CD4-positive, alpha-beta T cell treated with Interleukin-12 subunit alpha and Interleukin-12 subunit beta, for 1 hour (primary cell): ENCODE measurements around the gene BSN.

Experiments used
- DNase-seq: peaks from one replicate; pipeline ENCODE4 v3.0.0-alpha.2; 2020

BSN gene

GRCh38 chr3:49634736-49635135, 80.5 kb downstream of the BSN start:
- DNase-seq, result no peak

DNA sequence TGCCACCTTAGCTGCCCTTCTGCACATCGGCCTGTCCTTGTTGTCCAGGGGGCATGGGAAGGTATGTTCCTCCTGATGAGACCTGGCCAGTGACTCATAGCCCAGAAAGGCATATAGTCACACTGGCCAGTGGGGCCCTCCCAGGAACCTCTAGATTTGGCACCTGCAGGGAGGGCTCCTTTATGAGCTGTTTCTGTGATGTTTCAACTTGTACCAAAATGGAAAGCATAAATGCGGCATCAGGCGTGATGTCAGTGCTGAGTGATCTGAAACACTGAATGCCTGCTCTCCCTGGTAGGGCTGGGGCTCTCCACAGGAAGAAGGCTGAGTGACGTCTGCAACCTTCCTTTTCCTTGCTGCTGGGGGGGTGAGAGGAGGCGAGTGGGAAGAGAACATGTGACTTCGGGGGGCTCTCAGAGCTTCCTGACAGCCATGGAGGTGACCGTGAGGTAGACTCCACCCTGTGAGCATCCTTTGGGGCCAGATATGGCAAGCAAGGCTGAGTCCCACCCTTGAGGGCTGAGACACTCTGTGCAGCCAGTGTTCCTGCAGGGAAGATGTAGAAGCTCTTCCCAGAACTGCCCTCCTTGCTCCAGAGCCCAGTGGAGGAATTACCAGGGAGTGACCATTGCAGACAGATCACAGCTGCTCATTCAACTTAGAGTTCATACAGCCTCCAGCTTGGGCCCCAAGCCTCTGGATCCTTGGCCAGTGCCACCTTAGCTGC, 82.8 kb downstream of the BSN start:
- DNase-seq, result no peak

DNA sequence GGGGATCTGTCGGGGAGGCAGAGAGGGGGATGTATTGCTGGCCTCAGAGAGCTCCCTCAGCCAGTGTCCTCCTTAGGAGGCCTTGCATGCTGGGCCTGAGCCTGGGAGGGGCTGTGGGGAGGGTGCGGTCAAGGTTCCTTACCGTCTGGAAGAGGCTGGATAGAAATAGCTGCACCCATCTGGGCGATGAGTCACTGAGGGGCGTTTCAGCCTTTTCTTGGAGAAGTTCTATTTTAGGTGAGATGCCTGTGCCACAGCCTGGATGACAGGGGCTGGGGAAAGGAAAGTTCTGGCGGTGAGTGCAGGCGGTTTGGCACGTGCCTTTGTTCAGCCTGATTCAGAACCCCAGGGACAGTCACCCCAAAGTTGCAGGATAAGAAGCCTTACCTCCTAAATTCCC, 84.2 kb downstream of the BSN start:
- no peak for DNase-seq

DNA sequence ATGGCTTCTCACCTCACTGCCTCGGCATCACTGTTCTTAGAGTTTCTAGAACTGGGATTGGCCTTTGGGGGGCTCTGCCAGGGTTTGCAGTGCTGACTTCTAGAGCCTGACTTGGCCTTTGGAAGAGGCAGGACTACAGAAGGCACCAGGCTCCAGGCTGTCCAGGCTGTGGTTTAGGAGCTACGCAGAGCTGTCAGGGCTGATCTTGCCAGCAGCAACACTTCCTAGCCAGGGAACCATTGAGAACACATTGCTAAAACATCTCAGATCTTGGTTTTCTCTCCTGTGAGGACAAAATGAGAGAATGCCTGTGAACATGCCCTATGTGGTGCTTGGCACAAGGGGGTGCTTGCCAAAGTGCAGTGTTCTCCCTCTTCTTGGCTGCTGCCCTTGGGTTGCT, 85.3 kb downstream of the BSN start:
- DNase-seq, result no peak

DNA sequence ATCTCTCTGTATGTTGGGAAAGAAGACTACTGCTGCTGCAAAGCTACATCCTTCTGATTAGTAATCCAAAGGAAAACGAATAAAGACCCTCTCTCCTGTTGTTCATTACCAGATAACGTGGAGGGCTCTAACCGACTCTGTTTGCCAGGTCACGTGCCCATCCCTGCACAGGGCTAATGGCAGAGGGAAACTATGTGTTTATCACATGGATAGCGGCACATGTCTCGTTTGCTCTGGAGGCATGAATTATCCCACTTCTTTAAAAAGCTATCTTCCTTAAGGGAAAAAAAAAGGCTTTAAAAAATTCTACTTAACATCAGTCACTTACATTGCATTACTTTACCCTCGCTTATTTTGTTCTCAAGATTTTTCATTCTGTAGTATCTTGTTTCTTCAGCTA, 87.0 kb downstream of the BSN start:
- DNase-seq, result no peak

DNA sequence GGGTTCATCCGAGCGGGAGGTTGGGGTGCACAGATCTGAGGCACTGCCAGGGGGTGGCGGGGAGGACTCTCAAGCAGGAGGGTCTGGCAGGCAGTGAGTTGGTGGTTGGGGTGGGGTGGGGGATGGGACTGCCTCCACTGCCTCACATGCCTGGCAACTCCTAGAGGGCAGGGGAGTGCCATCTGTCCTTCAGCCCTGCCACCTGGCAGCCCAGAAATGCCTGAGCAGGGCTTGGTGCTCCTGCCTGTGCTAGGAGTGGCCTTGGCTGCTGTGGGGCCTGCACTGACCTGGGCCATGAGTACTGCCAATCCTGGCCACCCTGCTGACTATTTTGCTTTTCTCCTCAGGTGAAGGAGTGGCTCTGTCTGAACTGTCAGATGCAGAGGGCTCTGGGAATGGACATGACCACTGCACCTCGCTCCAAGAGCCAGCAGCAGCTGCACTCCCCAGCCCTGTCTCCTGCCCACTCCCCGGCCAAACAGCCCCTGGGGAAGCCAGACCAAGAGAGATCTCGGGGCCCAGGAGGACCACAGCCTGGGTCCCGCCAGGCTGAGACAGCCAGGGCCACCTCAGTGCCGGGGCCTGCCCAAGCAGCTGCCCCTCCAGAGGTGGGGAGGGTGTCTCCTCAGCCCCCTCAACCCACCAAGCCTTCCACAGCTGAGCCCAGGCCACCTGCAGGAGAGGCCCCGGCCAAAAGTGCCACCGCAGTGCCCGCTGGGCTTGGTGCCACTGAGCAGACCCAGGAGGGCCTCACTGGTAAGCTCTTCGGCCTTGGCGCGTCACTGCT, 87.8 kb downstream of the BSN start:
- no peak for DNase-seq

- no peak for DNase-seq
Measured at GRCh38 chr3:49642708-49643145, 88.5 kb downstream of the BSN start.

DNA sequence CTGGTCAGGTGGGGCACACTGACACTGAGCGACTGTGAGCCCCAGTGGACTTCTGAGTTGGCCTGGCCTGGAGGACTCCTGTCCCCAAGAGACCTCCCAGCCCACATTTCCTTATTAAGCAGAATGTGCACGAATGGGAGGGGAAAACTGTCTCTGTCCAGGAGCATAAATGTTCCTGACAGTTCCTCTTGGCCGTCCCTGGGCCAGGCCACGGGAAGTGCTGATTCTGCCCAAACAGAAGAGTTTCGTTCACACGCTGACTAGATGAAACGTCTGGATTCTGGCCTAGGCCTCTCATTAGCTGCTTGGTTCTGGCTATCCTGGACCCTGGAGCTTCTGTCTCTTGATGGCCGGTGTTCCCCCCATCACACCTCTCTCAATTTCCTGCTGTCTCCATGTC, 90.4 kb downstream of the BSN start:
- DNase-seq, result no peak

DNA sequence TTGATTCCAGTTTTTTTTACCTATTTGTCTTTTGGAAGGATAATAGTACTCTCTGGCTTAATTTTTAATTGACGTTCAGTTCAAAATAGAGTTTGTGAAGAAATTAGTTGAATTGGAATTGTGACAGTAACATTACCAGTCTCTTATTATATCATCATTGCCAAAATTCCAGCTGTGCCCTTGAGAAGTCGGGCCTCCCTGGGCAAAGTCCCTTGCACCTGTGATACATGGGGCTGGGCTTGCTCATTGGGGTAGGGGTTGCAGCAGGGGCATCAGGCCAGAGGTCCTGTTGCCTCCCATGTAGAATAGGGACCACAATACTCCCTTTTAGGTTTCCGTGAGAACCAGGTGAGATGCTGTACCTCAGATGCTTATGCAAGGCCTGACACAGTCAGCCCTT, 92.0 kb downstream of the BSN start:
- DNase-seq, result no peak

GRCh38 chr3:49647741-49648140, 93.5 kb downstream of the BSN start:
- DNase-seq, result no peak

DNA sequence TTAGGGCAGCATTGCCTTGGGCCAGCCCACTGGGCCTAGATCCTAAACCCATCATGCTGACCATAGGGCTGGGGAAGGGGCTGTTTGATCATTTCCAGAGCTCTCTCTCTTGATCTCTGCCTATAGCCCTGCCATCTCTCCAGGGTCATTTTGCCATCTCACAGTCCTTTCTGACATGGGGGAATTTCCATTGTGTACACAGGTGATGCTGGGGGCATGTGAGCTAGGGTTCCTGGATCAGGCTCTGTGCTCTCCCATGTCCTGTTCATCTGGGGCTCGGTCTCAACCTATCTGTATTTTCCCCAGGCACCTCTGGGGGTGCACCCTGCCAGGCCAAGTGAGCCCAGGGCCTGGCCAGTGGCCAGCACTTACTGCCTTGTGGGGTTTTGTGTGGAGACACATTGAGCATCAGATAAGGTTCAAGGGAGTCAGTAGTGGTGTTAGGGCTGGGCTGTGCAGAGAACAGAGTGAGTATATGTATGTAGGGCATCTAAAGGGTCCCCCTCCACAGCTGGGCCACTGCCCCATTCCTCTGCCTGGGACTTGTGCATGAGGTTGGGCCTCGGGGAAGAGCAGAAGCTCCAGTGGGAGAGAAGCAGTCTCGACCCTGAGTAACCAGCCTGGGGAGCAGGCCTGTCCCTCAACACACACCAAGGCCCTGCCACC, 94.2 kb downstream of the BSN start:
- DNase-seq, result no peak

DNA sequence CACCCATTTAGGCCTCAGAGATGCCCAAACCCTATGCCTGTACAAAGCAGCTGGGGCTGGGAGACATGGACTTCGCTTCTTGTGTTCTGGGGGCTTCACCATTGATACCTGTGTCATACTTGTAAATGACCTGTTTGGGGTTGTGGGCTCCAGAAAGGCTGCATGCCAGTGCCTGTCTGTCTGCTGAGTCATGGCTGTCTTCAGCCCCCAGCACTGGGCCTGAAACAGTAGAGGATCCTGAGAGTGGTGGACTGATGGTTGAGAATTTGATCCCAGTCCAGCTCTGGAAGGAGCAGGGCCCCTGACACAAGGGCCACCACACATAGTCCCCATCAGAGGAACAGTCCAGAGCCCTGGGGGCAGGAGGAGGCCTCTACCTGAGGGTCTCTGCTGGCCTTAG, 95.3 kb downstream of the BSN start:
- no peak for DNase-seq

DNA sequence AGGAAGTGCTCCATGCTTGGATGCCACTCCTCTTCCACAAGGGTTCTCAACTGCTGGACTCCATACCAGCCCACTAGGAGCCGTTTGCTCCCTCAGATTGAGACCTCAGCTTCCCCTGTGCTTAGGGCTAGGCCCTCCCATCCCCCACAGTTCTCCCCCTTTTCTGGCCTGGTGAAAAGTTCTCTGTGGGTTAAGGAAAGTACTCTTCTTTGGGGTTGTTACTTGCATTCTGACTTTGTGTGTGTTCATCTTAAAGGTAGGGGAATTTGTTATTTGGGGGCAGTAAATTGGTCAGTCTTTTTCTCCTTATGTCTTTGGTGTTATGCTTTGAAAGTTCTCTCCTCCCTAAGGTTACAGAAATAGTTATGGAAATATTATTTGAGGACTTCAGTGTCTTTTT, 95.9 kb downstream of the BSN start:
- no peak for DNase-seq

DNA sequence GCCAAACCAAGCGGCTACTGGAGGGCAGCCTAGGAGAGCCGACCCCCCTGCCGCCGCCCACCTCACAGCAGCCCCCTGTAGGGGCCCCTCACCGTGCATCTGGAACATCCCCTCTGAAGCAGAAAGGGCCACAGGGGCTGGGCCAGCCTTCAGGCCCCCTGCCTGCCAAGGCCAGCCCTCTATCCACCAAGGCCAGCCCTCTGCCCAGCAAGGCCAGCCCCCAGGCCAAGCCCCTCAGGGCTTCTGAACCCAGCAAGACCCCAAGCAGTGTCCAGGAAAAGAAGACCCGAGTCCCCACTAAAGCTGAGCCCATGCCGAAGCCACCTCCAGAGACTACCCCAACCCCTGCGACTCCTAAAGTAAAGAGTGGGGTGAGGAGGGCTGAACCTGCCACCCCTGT, 96.4 kb downstream of the BSN start:
- no peak for DNase-seq

GRCh38 chr3:49652218-49652902, 98.1 kb downstream of the BSN start:
- DNase-seq, result no peak

GRCh38 chr3:49652903-49653415, 98.7 kb downstream of the BSN start:
- DNase-seq, result no peak

- DNase-seq, result no peak
Measured at GRCh38 chr3:49653621-49654020, 99.3 kb downstream of the BSN start.

GRCh38 chr3:49654176-49654825, 100.0 kb downstream of the BSN start:
- no peak for DNase-seq

DNA sequence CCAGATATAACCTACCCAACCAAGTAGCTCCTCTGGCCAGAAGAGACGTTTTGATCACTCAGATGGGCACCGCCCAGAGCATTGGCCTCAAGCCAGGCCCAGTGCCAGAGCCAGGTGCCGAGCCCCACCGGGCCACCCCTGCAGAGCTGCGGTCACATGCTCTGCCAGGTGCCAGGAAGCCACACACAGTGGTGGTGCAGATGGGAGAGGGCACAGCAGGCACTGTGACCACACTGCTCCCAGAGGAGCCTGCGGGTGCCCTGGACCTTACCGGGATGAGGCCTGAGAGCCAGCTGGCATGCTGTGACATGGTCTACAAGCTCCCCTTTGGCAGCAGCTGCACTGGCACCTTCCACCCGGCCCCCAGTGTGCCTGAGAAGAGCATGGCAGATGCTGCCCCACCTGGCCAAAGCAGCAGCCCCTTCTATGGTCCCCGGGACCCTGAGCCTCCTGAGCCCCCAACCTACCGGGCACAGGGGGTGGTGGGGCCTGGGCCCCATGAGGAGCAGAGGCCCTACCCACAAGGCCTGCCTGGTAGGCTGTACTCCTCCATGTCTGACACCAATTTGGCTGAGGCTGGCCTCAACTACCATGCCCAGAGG, 100.8 kb downstream of the BSN start:
- no peak for DNase-seq

- DNase-seq, result no peak
Measured at GRCh38 chr3:49655731-49656285, 101.5 kb downstream of the BSN start.

DNA sequence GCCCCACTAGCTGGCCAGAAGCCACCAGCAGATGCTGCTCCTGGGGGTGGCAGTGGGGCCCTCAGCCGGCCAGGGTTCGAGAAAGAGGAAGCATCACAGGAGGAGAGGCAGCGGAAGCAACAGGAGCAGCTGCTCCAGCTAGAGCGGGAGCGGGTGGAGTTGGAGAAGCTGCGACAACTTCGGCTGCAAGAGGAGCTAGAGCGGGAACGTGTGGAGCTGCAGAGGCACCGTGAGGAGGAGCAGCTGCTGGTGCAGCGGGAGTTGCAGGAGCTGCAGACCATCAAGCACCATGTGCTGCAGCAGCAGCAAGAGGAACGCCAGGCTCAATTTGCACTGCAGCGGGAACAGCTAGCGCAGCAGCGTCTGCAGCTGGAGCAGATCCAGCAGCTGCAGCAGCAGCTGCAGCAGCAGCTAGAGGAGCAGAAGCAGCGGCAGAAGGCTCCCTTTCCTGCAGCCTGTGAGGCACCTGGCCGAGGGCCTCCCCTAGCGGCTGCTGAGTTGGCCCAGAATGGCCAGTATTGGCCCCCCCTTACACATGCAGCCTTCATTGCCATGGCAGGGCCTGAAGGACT, 102.3 kb downstream of the BSN start:
- DNase-seq, result no peak
